Stimulated activated naive B cell treated with anti-CD40 and anti-IgM and Interleukin-4, amounts not matched to agents 10 μg/mL and 1 μg/mL and 100 μg/mL, for 72 hours (primary cell): ENCODE measurements around the gene COBL.

ENCODE experiments used
- ATAC-seq, 2 donors: fragments of 150-1000 bp; cut with Tn5 transposase; replicated peaks; 2 replicates each; pipeline ENCODE4 v1.10.0; 2021; ENCODE audit warnings: moderate library complexity in 1 of 2
- DNase-seq: peaks from one replicate; pipeline ENCODE4 v3.0.0; 2021
- H3K27ac Mint-ChIP-seq: one replicate; pipeline ENCODE4 v1.8.0; 2022; ENCODE audit warnings: mild to moderate bottlenecking, mixed read lengths
- H3K27me3 Mint-ChIP-seq, 2 donors: one replicate each; pipeline ENCODE4 v1.8.0; 2022; ENCODE audit warnings: mixed read lengths in 2 of 2
- H3K36me3 Mint-ChIP-seq, 2 donors: one replicate each; pipeline ENCODE4 v1.8.0; 2022; ENCODE audit warnings: mixed read lengths in 2 of 2, mild to moderate bottlenecking in 1 of 2
- H3K4me1 Mint-ChIP-seq, 2 donors: one replicate each; pipeline ENCODE4 v1.8.0; 2022; ENCODE audit warnings: mixed read lengths in 2 of 2, mild to moderate bottlenecking in 1 of 2
- H3K4me3 Mint-ChIP-seq, 2 donors: one replicate each; pipeline ENCODE4 v1.8.0; 2022; ENCODE audit warnings: mild to moderate bottlenecking in 2 of 2, mixed read lengths in 2 of 2, moderate library complexity in 1 of 2
- H3K9me3 Mint-ChIP-seq, 2 donors: one replicate each; pipeline ENCODE4 v1.8.0; 2022; ENCODE audit warnings: mixed read lengths in 2 of 2, mild to moderate bottlenecking in 1 of 2

COBL gene

DNA sequence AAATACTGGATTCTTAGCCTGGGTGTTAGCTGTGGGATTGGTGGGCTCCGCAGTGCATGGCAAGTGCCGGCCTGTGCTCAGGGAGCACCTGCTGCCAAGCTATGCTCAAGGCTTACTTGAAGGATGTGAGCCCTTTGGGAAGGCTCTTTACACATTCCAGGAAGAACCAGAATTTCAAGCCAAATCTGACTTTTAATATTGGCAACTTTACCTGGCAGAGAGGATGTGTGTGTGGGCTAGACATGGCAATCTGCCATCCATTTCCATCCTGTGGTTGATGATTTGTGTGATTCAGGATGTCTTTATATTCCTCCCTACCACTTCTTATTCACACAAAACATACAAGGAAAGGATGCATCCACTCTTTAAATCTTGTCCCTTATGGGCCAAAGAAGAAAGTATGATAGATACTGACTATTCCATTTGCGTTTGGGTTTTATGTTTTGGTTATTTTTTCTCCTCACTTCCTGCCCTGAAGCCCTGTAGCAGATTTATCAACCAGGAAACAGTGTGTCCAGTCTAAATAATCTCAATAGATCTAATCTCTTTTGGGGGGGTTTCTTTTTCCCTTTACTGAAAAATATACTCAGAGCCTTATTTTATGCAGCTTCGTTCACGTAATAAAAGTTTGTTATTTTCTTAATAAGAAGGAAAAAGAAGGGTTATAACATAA lies 247.1 kb downstream of the COBL start:
- DNase-seq (no peak), ATAC-seq (no peak)
- Mint-ChIP-seq H3K27me3 (no peaks in the 10 kb centered on the region), H3K4me3 (no peak overlapping the region), H3K36me3 (no peaks in the 10 kb centered on the region), H3K4me1 (peaks cover 2 to 7% of the 10 kb centered on the region in 2 donors), H3K9me3 (no peaks in the 10 kb centered on the region), H3K27ac (no peak overlapping the region)

DNA sequence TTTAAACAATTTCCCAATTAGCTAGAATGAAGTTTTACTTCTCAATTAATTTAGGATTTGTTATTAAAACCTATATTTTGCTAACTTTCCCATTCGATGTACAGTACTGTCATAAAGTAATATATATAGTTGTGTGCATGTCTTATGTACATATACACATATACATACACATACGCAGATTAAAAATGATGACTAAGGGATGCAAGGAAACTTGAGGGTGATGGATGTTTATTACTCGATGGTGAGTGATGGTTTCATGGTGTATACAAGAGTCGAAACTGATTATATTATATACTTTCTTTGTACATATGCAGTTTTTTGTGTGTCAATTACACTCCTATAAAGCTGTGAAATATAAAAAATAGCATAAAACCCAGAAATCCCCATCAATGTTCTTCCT lies 248.2 kb downstream of the COBL start:
- ATAC-seq, result no peak
- H3K27me3 Mint-ChIP-seq, result no peaks in the 10 kb centered on the region
- DNase-seq, result no peak
- no peaks in the 10 kb centered on the region for H3K36me3 Mint-ChIP-seq
- peaks cover 2 to 7% of the 10 kb centered on the region in 2 donors for H3K4me1 Mint-ChIP-seq
- no peak overlapping the region for H3K4me3 Mint-ChIP-seq
- no peaks in the 10 kb centered on the region for H3K9me3 Mint-ChIP-seq
- no peak overlapping the region for H3K27ac Mint-ChIP-seq

DNA sequence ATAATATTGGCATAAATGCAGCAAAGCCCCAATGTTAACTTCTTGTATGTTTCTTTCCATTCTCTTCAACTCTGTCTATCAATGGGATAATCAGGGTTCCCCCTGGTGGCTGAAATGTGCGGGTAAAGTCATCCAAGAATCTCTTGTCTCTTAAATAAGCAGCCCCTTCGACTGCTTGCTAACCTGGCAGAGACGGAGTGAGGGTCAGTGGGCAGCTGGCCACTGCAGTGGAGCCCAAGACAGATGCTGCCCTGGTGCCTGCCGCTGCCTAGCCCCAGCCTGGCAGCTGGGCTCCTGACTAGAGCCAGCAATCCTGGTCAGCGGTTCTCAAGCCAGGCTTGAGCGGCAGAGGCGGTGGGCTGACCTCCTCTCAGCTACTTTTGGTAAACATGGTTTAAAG lies 248.9 kb downstream of the COBL start:
- Mint-ChIP-seq H3K36me3 (no peaks in the 10 kb centered on the region), H3K27me3 (no peaks in the 10 kb centered on the region), H3K9me3 (no peaks in the 10 kb centered on the region), H3K4me1 (peaks cover 2 to 7% of the 10 kb centered on the region in 2 donors), H3K27ac (no peak overlapping the region), H3K4me3 (no peak overlapping the region)
- DNase-seq (peak; percentile 8), ATAC-seq (peak; percentile 57 to 63)

DNA sequence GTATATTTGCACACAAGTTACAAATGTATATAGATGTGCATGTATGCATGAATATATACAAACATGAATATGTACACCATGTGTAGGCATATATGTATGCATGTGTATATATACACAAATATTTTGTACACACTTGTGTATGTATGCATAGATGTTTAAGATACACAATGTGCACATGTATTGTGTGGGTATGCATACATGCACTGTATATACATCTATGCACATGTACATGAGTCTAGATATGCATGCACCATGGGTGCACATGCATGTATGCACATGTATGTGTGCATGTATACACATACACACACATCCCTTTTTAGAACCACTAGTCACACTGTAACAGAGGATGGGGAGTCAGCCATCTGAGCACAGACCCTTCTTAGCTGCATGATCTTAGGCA lies 249.4 kb downstream of the COBL start:
- H3K27ac Mint-ChIP-seq, result no peak overlapping the region
- ATAC-seq (peak; percentile 6 to 16), DNase-seq (no peak)

DNA sequence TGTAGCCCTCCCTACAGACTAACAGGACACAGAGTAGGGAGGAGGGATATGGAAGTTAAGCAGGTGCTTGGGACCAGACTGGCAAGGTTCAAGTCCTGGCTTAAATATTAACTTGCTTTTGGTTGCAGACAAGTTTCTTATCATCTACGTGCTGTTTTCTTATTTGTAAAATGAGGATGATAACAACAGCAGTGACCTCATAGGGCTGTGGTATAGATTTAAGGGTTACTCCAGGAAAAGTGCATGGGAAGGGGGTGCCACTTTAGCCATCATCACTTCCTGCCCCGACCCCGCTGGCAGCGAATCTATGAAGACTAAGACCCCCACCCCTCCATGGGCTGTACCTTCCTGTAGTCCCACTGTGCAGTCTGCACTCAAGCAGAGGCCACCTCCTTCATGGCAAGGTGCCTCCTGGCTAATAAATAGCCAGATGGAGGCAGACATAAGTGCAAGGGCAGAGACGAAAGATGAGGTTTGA lies 250.2 kb downstream of the COBL start:
- H3K4me1 Mint-ChIP-seq, result peaks cover 2 to 7% of the 10 kb centered on the region in 2 donors
- H3K36me3 Mint-ChIP-seq, result no peaks in the 10 kb centered on the region
- H3K9me3 Mint-ChIP-seq, result no peaks in the 10 kb centered on the region
- no peak overlapping the region for H3K4me3 Mint-ChIP-seq
- no peak for ATAC-seq
- no peak for DNase-seq
- H3K27ac Mint-ChIP-seq, result no peak overlapping the region
- no peaks in the 10 kb centered on the region for H3K27me3 Mint-ChIP-seq

More for the DNA sequence above, 249.4 kb downstream of the COBL start:
- no peak overlapping the region for H3K4me3 Mint-ChIP-seq
- no peaks in the 10 kb centered on the region for H3K9me3 Mint-ChIP-seq
- H3K27me3 Mint-ChIP-seq, result no peaks in the 10 kb centered on the region
- peaks cover 2 to 7% of the 10 kb centered on the region in 2 donors for H3K4me1 Mint-ChIP-seq
- H3K36me3 Mint-ChIP-seq, result no peaks in the 10 kb centered on the region

DNA sequence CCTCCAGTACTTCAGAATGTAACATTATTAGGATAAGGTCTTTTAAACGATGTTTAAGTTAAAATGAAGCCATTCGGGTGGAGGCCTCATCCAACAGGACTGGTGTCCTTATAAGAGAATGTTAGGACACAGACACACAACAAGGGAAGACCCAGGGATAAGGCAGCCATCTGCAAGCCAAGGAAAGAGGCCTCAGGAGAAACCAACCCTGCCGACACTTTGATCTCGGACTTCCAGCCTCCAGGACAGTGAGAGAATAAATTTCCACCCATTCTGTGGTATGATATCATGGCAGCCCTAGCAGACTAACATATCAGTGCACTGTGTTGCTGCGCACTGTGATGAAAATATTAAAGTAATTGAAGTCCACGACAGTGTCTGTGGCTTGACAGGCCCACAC lies 250.8 kb downstream of the COBL start:
- Mint-ChIP-seq H3K4me1 (peaks cover 2 to 7% of the 10 kb centered on the region in 2 donors), H3K4me3 (no peak overlapping the region), H3K27me3 (no peaks in the 10 kb centered on the region), H3K27ac (no peak overlapping the region), H3K36me3 (no peaks in the 10 kb centered on the region), H3K9me3 (no peaks in the 10 kb centered on the region)
- ATAC-seq (no peak), DNase-seq (no peak)

DNA sequence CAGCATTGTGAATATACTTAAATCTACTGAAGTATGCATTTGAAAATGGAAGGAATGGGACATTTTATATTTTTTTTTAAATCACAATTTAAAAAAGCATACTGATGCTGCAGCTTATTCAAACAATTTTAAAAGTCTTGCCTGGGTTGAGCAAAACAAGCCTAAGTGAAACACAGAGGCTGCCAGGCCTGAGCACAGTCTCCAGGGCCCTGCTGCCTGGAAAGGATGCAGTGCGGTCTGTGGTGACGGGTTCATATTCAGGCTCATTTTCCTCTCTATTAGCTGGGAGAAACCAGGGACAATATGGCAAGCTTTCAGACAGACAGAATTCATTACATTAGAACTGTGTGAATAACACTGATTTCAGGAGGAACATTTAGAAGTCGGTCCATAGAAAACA lies 251.9 kb downstream of the COBL start:
- DNase-seq (no peak), ATAC-seq (no peak)
- H3K36me3 Mint-ChIP-seq, result no peaks in the 10 kb centered on the region
- no peak overlapping the region for H3K27ac Mint-ChIP-seq
- H3K9me3 Mint-ChIP-seq, result no peaks in the 10 kb centered on the region
- peaks cover 2 to 7% of the 10 kb centered on the region in 2 donors for H3K4me1 Mint-ChIP-seq
- no peak overlapping the region for H3K4me3 Mint-ChIP-seq
- H3K27me3 Mint-ChIP-seq, result no peaks in the 10 kb centered on the region

DNA sequence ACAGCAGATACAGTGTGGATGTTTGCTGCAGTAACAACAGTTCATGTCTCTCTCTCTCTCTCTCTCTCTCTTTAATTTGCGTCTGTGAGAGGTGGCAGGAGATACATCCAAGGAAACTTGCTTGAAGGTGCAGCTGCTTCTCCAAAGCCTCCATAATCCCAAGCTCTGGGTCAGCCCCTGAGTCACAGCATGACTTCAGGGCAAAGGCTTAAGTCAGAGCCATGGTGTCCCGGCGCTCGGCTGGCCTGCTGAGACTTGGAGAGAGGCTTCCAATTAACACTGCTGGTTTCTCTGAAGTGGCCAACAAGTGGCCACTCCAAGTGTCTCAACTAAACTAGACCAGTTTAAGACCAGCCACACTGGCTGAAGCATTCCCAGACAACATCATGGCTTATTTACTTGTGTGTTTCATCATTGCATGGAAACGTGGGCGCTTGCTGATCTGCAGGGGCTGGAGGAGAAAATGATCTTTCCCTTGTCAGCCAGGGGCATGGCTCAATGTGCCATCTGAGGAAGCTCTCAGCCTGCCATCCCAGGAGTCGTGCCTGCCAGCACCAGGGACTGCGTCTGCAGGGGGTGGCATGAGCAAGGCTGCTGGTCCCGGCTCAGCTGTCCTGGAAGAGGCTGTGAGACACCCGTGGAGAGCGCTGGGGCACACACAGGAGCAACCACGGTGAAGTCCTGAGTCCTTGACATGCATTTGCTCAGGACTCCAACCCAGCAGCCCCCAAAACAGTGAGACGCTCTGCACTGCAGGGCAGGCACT lies 254.2 kb downstream of the COBL start:
- no peaks in the 10 kb centered on the region for H3K27me3 Mint-ChIP-seq
- no peak overlapping the region for H3K27ac Mint-ChIP-seq
- DNase-seq, result no peak
- H3K4me3 Mint-ChIP-seq, result no peak overlapping the region
- peaks cover 0 to 1% of the 10 kb centered on the region in 2 donors for H3K4me1 Mint-ChIP-seq
- ATAC-seq, result no peak
- H3K9me3 Mint-ChIP-seq, result no peaks in the 10 kb centered on the region
- H3K36me3 Mint-ChIP-seq, result no peaks in the 10 kb centered on the region

DNA sequence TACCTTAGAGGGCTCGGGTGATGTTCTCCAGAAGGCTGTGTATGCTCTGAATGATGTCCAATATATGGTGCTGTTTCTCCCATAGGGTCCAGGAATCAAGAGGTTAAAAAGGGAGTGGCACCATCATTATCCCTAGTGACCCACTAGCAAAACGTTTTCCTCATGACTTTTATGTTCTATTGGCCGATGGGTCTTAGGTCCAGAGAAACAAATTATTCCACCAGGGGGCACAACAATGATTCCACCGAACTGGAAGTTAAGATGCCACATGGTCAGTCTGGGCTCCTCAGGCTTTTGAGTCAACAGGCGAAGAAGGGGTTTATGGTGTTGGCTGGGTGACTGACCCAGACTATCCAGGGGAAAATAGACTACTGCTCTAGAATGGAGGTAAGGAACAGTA lies 256.1 kb downstream of the COBL start:
- Mint-ChIP-seq H3K4me1 (no peaks in the 10 kb centered on the region), H3K27me3 (no peaks in the 10 kb centered on the region), H3K9me3 (no peaks in the 10 kb centered on the region), H3K27ac (no peak overlapping the region), H3K4me3 (no peak overlapping the region), H3K36me3 (no peaks in the 10 kb centered on the region)
- DNase-seq (no peak), ATAC-seq (no peak)

DNA sequence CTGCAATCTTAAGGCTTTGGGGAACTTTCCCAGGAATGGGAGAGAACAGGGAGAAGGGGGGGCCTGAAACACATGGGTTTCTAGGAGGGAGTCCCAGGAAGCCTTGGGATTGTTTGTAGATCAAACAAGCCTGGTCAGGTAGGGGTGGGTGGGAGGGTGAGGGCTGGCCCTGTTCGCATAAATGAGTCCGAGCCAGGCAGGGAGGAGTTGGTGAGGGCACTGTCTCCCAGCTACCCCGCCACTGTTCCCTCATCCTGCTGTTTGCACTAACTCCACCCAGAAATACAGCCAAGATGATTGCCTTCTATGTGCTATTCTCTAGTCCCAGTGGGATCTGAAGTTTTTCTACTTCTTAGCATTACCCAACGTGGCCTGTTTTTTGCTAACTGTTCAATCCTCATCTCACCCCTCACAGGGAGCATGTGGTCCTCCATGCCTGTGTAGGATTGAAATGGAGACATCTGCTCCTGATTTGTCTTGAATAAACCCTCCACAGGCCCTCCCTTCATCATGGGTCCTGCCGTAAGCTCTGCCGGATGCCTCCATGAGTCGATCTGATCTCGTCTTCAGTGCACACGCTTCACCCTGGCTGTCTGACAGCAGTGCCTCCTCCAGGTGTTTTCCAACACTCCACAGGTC lies 257.0 kb downstream of the COBL start:
- Mint-ChIP-seq H3K36me3 (no peaks in the 10 kb centered on the region), H3K9me3 (no peaks in the 10 kb centered on the region), H3K4me1 (no peaks in the 10 kb centered on the region), H3K27me3 (no peaks in the 10 kb centered on the region), H3K4me3 (no peak overlapping the region), H3K27ac (no peak overlapping the region)
- ATAC-seq (no peak), DNase-seq (no peak)

DNA sequence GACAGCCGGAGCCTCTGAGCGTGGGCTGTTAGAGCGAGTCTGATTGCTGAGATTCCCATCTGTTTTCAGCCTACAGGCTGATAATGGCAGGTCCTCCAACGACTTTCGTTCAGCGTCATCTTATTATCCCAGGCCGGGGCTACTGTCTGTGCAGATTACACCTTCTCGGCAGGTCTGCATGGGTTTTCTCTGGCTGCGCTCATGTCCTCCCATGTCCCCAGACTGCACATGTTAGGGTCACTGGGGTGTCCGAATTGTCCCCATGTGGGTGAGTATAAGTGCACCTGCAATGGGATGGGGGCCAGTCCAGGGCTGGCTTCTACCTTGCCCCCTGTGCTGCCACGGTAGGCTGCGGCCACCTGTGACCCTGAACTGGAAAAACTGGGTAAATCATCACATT lies 257.8 kb downstream of the COBL start:
- Mint-ChIP-seq H3K9me3 (no peaks in the 10 kb centered on the region), H3K4me1 (no peaks in the 10 kb centered on the region), H3K27ac (no peak overlapping the region), H3K4me3 (no peak overlapping the region), H3K27me3 (no peaks in the 10 kb centered on the region), H3K36me3 (no peaks in the 10 kb centered on the region)
- ATAC-seq (no peak), DNase-seq (no peak)

DNA sequence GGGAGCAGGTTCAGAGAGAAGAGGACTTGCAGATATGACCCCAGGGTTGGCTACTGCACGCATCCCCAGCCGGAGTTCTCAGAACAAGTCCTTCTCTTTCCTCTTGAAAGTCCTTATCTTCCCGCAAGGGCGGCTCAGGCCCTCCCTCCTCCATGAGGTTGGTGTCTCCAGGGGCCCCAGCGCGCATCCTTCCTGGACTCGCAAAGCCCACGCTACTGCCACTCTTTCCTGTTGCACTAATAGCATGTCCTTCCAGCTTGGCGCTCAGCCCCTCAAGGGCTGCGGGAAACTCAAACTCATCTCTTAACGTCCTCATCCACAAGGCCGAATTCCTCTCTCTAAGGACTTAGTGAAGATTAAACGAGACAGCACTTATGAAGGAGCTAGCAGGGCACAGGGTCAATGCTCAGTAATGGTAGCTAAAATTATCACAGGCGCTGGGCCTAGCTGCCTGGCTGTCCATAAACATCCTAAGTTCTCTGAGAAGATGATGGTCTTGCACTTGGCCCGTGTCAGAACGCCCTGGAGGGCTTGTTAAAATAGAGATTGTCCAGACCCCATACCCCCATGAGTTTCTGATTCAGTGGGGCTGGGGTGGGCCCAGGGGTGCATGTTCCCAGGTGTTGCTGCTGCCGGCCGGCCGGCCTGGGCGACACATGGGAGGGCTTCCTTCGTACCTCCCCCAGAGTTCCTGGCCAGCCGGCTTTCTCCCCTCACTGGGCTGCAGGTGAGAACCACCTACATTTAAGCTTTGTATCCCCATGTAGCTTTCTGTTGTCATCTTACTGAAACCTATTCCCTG lies 261.4 kb downstream of the COBL start:
- no peak for DNase-seq
- no peak for ATAC-seq
- H3K36me3 Mint-ChIP-seq, result no peaks in the 10 kb centered on the region
- H3K27ac Mint-ChIP-seq, result no peak overlapping the region
- no peaks in the 10 kb centered on the region for H3K4me1 Mint-ChIP-seq
- no peak overlapping the region for H3K4me3 Mint-ChIP-seq
- no peaks in the 10 kb centered on the region for H3K27me3 Mint-ChIP-seq
- no peaks in the 10 kb centered on the region for H3K9me3 Mint-ChIP-seq

DNA sequence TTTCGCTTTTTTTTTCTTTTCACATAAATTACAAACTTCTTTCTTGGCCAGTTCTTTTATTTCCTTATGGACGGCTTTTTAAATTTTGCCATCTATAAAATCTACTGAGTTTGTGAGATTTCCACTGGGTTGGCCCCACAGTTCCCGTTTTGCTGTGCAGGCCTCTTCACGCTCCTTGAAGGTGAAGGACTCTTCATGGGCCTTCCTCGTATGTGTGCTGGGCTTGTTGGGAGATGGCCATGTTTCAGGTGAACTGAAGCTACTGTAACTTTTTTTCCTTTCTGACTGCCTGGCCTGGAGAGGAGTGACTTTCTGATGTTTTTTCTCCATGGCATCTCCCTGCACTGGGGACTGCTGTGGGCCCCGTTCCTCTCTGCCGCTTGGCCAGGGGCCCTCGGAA lies 262.4 kb downstream of the COBL start:
- H3K36me3 Mint-ChIP-seq, result no peaks in the 10 kb centered on the region
- H3K4me3 Mint-ChIP-seq, result no peak overlapping the region
- H3K9me3 Mint-ChIP-seq, result no peaks in the 10 kb centered on the region
- no peaks in the 10 kb centered on the region for H3K27me3 Mint-ChIP-seq
- no peak for DNase-seq
- H3K27ac Mint-ChIP-seq, result no peak overlapping the region
- ATAC-seq, result no peak
- H3K4me1 Mint-ChIP-seq, result no peaks in the 10 kb centered on the region

DNA sequence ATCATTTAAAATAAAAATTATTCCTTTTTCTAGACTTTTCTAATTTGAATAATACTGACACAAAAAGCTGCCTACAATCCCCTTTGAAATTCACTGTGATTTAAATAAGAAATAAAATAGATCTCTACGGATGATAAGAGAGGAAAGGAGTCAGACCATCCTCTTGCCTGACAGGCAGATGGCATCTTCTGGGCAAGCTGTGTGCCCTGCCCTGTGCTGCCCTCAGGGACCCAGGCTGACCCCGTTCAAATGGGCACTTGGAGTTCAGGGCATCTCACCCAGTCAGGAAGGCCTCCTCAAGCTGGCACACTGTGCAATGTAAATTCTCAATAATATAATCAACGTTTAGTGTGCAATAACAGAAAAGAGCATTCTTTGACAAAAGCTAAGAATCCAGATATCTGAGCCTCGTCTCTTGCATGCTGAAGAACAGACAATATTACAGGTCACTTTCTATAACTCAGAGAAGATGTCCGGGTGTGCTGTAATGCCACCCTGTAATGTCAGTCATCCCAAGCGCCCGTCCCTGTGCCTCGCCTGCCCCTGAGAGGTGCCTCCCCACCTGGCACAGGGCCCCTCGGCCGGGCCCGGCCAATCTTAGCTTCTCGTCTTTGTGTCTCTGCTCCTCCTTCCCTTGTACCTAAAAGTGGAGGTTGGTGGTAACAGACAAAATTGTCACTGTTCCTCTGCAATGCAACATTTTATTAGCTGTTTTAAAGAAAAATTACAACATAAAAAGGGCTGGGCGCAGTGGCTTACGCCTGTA lies 263.3 kb downstream of the COBL start:
- no peak overlapping the region for H3K27ac Mint-ChIP-seq
- H3K4me1 Mint-ChIP-seq, result no peaks in the 10 kb centered on the region
- H3K27me3 Mint-ChIP-seq, result no peaks in the 10 kb centered on the region
- no peaks in the 10 kb centered on the region for H3K9me3 Mint-ChIP-seq
- no peak overlapping the region for H3K4me3 Mint-ChIP-seq
- H3K36me3 Mint-ChIP-seq, result no peaks in the 10 kb centered on the region
- ATAC-seq (no peak), DNase-seq (no peak)
